GM12864 (cell line): ENCODE data around the gene ADGRD1.

Experiments used
- DNase-seq: peaks from one replicate; pipeline ENCODE4 v3.0.0-alpha.2; 2011; ENCODE audit warnings: low read depth
- H3K4me3 ChIP-seq: 2 replicates; pipeline ENCODE4 v1.5.1; 2011; ENCODE audit warnings: mild to moderate bottlenecking, low read depth, low read length, control low read depth
- TF ChIP-seq, protein P1 (sequence below): IDR thresholded peaks from 2 replicates; pipeline ENCODE4 v1.5.1; 2011; ENCODE audit warnings: low read depth, mild to moderate bottlenecking, moderate library complexity, low read length, control low read depth, inconsistent platforms; ENCODE audit errors: missing control alignments

The ADGRD1 gene

DNA sequence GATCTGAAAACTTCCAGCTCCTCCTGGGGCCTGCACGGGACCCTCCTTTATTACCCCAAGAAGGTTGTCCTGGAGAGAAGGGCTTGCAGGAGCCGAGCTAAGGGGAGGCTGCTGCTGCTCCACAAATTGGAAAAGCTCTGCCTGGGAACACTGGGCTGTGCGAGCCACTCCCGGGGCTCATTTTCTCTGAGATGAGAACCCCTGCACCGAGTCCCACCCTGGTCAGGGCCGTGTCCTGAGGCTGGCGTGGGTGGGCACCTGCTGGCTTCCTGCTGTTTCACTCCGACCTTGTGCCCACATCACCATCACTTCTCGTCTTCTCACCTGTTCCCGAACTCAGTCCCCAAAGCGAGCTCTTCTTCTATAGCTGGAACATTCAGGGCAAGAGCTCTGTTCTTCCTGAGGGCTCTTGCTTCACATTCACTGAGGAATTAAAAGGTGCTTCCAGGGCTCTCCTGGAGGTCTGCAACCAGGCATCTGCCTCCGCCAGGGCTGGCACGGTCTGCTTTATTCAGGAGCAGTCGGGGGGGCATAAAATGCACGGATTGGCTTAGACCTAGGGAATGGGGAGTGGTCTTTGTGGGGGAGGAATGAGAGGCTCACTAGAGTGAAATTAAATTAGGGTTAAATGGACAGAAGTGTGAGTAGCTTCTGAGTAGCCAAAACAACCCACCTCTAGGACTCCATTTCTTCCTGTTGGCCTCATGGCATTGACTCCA, 98.5 kb downstream of the ADGRD1 start:
- no peak for DNase-seq
- TF ChIP-seq, protein P1, sequence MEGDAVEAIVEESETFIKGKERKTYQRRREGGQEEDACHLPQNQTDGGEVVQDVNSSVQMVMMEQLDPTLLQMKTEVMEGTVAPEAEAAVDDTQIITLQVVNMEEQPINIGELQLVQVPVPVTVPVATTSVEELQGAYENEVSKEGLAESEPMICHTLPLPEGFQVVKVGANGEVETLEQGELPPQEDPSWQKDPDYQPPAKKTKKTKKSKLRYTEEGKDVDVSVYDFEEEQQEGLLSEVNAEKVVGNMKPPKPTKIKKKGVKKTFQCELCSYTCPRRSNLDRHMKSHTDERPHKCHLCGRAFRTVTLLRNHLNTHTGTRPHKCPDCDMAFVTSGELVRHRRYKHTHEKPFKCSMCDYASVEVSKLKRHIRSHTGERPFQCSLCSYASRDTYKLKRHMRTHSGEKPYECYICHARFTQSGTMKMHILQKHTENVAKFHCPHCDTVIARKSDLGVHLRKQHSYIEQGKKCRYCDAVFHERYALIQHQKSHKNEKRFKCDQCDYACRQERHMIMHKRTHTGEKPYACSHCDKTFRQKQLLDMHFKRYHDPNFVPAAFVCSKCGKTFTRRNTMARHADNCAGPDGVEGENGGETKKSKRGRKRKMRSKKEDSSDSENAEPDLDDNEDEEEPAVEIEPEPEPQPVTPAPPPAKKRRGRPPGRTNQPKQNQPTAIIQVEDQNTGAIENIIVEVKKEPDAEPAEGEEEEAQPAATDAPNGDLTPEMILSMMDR = no peak
- H3K4me3 ChIP-seq = no peak overlapping the region

DNA sequence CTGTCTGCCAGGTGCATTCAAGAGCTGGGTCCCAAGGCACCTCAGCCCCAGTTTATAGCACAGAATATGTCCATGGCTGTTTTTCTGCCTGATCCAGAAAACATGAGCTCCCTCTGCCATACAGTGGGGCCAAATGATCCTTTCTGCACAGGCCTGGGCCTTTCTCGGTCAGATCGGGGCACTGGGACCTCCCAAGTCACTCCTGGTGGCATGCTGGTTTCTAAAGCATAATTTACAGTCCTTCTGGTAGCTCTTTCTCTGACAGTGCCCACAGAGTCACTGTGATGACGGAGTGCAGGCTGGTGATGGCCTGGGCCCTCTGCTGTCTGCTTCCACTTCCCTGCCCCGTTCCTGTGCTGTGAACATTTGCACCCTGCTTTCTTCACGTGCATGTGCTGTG, 99.2 kb downstream of the ADGRD1 start:
- TF ChIP-seq, protein P1 = no peak
- DNase-seq = no peak
- no peak overlapping the region for H3K4me3 ChIP-seq

DNA sequence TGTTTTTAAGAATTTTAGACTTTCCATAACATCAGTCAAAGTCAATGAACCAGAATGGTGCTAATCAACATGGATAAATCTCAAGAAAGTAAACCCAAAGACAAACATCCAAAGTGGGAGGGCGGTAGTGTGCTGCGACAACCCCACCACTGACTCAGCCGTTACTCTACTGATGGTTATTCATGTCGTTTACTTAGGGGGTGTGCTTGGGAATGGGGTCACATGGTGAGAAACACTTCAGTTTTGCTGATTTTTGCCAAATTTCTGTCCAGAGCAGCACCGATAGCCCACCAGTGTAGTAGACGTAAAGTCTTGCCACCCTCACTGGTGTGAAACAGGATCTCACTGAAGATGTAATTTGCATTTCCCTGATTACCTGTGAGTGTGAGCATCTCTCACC, 99.9 kb downstream of the ADGRD1 start:
- TF ChIP-seq, protein P1 = no peak
- H3K4me3 ChIP-seq = no peak overlapping the region
- DNase-seq = no peak

DNA sequence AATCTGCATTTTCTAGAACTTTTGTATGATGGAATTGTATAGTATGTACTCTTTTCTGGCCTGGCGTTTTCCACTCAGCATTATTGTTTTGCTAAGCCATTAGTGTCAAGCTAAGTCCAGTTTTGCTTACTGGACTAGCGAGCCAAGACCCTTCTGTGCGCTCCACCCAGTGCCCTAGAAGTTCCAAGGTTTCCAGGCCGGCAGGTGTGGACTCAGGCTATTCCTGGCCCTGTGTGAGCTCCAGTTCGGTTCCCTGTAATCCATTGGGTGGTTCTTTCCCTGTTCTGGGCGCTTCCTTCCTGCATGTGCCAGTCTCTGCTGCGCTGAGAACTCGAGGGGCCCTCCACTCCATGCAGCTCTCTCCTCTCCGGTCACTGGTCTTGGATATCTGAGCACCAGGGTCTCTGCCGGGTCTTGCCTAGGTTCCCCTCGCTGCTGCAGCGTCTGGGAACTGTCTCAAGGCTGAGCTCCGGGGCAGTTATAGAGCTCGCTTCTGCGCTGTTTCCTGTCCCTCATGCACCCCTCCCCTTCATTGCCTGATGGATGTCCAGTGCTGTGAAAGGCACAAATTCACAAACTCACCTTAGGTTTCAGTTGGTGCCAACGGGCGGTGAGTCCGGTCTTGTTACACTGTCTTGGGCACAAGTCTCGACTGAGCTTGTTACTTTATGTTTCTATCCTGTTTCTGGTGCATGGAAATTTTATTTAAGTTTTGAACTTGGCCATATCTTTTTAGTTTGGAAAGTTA, 100.8 kb downstream of the ADGRD1 start:
- no peak overlapping the region for H3K4me3 ChIP-seq
- no peak for DNase-seq
- TF ChIP-seq, protein P1 = no peak

DNA sequence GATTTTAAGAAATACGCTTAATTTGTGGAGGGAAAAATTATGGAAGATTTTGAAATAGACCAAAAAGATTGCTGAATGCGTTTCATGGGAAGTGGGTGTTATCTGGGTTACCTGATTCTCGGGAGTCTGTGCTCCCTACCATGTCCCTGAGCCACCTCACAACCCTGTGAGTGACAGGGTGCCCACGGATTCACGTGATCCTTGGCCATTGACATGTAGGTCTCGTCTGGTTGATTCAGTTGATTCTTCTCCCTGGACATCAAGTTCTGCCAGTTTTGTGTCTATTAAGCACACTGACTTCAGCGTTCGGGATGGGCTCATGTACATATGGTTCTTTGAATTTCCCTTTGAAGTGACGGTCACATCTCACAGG, 101.4 kb downstream of the ADGRD1 start:
- no peak for DNase-seq
- H3K4me3 ChIP-seq = no peak overlapping the region
- TF ChIP-seq, protein P1 = no peak

DNA sequence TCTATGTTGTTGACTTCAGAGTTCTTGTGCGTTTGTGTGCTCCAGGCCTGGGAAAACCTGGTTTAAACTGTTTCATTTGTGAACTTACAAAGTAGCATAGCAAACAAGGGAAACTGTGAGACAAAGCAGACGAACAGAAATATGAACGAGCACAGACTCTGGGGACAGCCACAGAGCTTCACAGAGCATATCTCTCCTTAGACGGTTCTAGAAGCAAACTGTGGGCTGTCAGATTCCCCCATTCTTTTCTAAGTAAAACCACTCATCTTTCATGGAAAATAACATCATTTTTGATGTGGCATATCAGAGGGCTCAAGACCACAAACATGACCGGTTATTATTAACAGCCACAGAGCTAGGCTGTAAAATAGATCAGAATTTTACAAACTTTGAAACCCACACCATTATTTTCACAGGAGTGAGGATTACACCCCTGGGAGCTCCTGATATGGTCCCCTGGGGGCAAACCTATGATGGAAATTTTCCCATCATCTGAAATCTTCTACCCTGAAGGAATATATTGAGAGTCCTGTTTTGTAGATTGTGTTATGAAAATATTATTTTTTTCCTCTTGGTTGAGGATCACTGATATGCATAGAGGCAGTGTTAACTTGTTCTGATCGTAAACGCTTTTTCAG, 102.0 kb downstream of the ADGRD1 start:
- H3K4me3 ChIP-seq = no peak overlapping the region
- TF ChIP-seq, protein P1 = no peak
- DNase-seq = no peak
